Tibial nerve (tissue), 4 donors: ENCODE data around the gene LRRTM3. TPM values are rescaled to one million over a fixed set of nuclear protein-coding genes. Genes with fewer than 3 reads are reported as not detected.

Experiments used
- DNase-seq, 2 donors: peaks; one replicate each; pipeline ENCODE4 v3.0.0-alpha.2; 2019; ENCODE audit warnings: low spot score in 2 of 2
- H3K27ac ChIP-seq, 4 donors: fragments of 200-600 bp; sonication (generic) in 3 of 4; one replicate each; pipeline ENCODE4 v1.5.1; 2017 to 2019; ENCODE audit warnings: mild to moderate bottlenecking in 1 of 4
- H3K27me3 ChIP-seq, 2 donors: fragments of 200-600 bp; sonication (generic) in 1 of 2; one replicate each; pipeline versions ENCODE4 v1.5.1 to v1.6.0; 2017 to 2019
- H3K36me3 ChIP-seq, 3 donors: fragments of 200-600 bp; sonication (generic); one replicate each; pipeline ENCODE4 v1.5.1; 2018 to 2019
- H3K4me1 ChIP-seq, 4 donors: fragments of 200-600 bp; sonication (generic) in 3 of 4; one replicate each; pipeline ENCODE4 v1.5.1; 2017 to 2019
- H3K4me3 ChIP-seq, 4 donors: fragments of 200-600 bp; sonication (generic) in 3 of 4; one replicate each; pipeline ENCODE4 v1.5.1; 2017 to 2019; ENCODE audit warnings: mild to moderate bottlenecking in 1 of 4, moderate library complexity in 1 of 4
- H3K9me3 ChIP-seq, 4 donors: fragments of 200-600 bp; sonication (generic) in 3 of 4; one replicate each; pipeline ENCODE4 v1.5.1; 2017 to 2019
- EP300 ChIP-seq, 2 donors: sonication (generic); formaldehyde crosslinking; IDR thresholded peaks; one replicate each; pipeline ENCODE4 v1.6.1; 2017; ENCODE audit warnings: antibody characterized with exemption in 2 of 2, mild to moderate bottlenecking in 1 of 2
- POLR2A ChIP-seq, 2 donors: fragments of 450-650 bp; IDR thresholded peaks; one replicate each; pipeline ENCODE4 v1.6.1; 2017; ENCODE audit warnings: antibody characterized with exemption in 2 of 2, mild to moderate bottlenecking in 2 of 2, moderate library complexity in 2 of 2
- WGBS, 2 donors: methylation state at CpG; one replicate each; pipeline ENCODE4 v1.1.5; 2018; 5-methylcytosine and 5-hydroxymethylcytosine counted together
- total RNA-seq, 4 donors: library from RNA; depleted of rRNA; stranded (reverse); fragments of >200 nt; gene quantifications; one replicate each; pipeline ENCODE4 v1.1.0, GENCODE V29; 2016
- TF ChIP-seq, protein P1 (sequence below), 5 experiments: fragments of 200-600 bp in 3 of 5; fragments of 450-650 bp in 2 of 5; sonication (generic) in 3 of 5; IDR thresholded peaks; one replicate each; pipeline ENCODE4 v1.5.1; 2016 to 2019; ENCODE audit warnings: antibody characterized with exemption in 5 of 5, mild to moderate bottlenecking in 3 of 5, moderate library complexity in 2 of 5

LRRTM3 gene
- total RNA-seq, 4 donors from 2014 or later, result 0.42 TPM; not detected in 3

GRCh38 chr10:67144530-67144929 is 218.7 kb downstream of the LRRTM3 start:
- H3K9me3 ChIP-seq, result no peaks in the 10 kb centered on the region
- H3K4me3 ChIP-seq, result no peak overlapping the region
- WGBS, 2 donors, result 95 to 97% methylated on average over 1 of the region's 1 CpG
- no peaks in the 10 kb centered on the region for H3K27me3 ChIP-seq
- H3K36me3 ChIP-seq, result no peaks in the 10 kb centered on the region
- H3K4me1 ChIP-seq, result no peaks in the 10 kb centered on the region
- no peak for DNase-seq
- TF ChIP-seq EP300 (IDR thresholded peaks at IDR 0.05), result no peak
- TF ChIP-seq POLR2A (IDR thresholded peaks at IDR 0.05), result no peak
- TF ChIP-seq, protein P1, sequence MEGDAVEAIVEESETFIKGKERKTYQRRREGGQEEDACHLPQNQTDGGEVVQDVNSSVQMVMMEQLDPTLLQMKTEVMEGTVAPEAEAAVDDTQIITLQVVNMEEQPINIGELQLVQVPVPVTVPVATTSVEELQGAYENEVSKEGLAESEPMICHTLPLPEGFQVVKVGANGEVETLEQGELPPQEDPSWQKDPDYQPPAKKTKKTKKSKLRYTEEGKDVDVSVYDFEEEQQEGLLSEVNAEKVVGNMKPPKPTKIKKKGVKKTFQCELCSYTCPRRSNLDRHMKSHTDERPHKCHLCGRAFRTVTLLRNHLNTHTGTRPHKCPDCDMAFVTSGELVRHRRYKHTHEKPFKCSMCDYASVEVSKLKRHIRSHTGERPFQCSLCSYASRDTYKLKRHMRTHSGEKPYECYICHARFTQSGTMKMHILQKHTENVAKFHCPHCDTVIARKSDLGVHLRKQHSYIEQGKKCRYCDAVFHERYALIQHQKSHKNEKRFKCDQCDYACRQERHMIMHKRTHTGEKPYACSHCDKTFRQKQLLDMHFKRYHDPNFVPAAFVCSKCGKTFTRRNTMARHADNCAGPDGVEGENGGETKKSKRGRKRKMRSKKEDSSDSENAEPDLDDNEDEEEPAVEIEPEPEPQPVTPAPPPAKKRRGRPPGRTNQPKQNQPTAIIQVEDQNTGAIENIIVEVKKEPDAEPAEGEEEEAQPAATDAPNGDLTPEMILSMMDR (IDR thresholded peaks at IDR 0.05), result no peak
- no peak overlapping the region for H3K27ac ChIP-seq
